GM20431 (cell line): ENCODE measurements around the gene CHPF2.

Source experiments
- in situ Hi-C: fragments of 300-500 bp; cut with MseI, MboI; formaldehyde crosslinking; loops from one replicate; pipeline ENCODE4 v1.15.0; 2020; ENCODE audit warnings: low sequenced_read_pairs; ENCODE audit not compliant: unreplicated experiment

The CHPF2 gene

GRCh38 chr7:151232091-151232916 is at the start of gene CHPF2:
Gene CHPF2 (plus strand): TSS chr7:151232483. CDS start chr7:151234012, 1,529 bp downstream.
- in situ Hi-C loops, result no loop called here

GRCh38 chr7:151185762-151186639 is 46.3 kb upstream of the CHPF2 start:
- in situ Hi-C loops, result no loop called here

- in situ Hi-C loops, result no loop called here
Measured at GRCh38 chr7:151186640-151187408, 45.5 kb upstream of the CHPF2 start, which contains the start of gene ASB10. Gene ASB10 (minus strand): TSS chr7:151187250. CDS start chr7:151187130, 120 bp downstream.

- in situ Hi-C loops, result no loop called here
Measured at GRCh38 chr7:151187409-151188251, 44.7 kb upstream of the CHPF2 start.

GRCh38 chr7:151188252-151188542 is 44.1 kb upstream of the CHPF2 start:
- in situ Hi-C loops, result no loop called here

GRCh38 chr7:151189038-151189437 is 43.2 kb upstream of the CHPF2 start:
- in situ Hi-C loops, result no loop called here

GRCh38 chr7:151191544-151191943 is 40.7 kb upstream of the CHPF2 start:
- in situ Hi-C loops, result no loop called here

GRCh38 chr7:151192002-151192539 is 40.2 kb upstream of the CHPF2 start:
- in situ Hi-C loops, result no loop called here

- in situ Hi-C loops, result no loop called here
Measured at GRCh38 chr7:151193203-151193978, 38.9 kb upstream of the CHPF2 start.

GRCh38 chr7:151194188-151194587 is 38.1 kb upstream of the CHPF2 start:
- in situ Hi-C loops, result no loop called here

- in situ Hi-C loops, result no loop called here
Measured at GRCh38 chr7:151195616-151196450, 36.5 kb upstream of the CHPF2 start.

GRCh38 chr7:151197932-151198331 is 34.4 kb upstream of the CHPF2 start:
- in situ Hi-C loops, result no loop called here

GRCh38 chr7:151198945-151199848 is 33.1 kb upstream of the CHPF2 start:
- in situ Hi-C loops, result no loop called here

- in situ Hi-C loops, result no loop called here
Measured at GRCh38 chr7:151201344-151201743, 30.9 kb upstream of the CHPF2 start.

GRCh38 chr7:151201751-151202150 is 30.5 kb upstream of the CHPF2 start:
- in situ Hi-C loops, result no loop called here

GRCh38 chr7:151202836-151203235 is 29.4 kb upstream of the CHPF2 start:
- in situ Hi-C loops, result no loop called here
